Stimulated activated CD8-positive, alpha-beta memory T cell treated with anti-CD3 and anti-CD28 coated beads, Interleukin-2, amount 100 ng/mL, for 48 hours (primary cell): ENCODE measurements around the gene RNF114.
"Not testable (repeated sequence)": the region's sequence is repeated elsewhere in the genome, so short reads cannot be mapped to it uniquely, and the experiment has no call there.

Experiments used
- DNase-seq, 2 donors: peaks; one replicate each; pipeline ENCODE4 v3.0.0-alpha.2; 2020; ENCODE audit warnings: low read depth in 2 of 2

RNF114 gene

DNA sequence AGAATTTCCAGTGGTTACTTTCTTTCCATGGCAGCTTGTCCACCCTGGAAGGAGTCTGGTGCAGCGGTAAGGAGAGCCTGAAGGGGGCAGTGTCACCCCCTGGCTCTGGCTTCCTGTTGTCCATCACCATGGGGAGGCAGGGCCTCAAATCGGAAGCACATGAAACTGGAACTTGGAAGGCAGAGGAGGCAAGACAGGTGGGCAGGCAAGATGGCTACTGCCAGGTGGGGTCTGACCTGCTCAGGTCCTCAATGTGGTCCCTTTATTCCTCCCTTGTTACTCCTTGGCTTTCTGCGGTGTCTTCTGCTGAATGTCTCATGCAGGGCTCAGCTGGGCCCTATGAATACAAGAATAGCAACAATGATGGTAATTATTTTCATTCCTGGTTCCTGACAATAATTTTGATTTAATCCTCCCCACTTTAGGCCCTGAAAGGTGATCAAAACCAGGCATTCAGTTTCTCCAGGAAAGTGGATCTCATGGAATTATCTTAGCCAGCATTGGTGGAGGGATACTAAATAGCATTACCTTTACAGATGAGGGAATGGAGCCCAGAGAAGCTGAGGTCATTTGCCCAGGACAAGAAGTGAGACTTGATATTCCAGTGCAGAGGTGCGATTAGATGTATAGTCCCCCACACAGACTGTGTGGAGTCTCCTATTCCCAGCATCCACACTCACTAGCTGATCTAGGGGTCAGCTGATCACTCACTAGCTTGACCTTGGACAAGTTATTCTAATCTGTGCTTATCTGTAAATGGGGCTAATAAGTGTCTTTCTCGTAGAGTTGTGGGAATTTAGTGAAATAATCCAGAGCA is 29.0 kb downstream of the RNF114 start:
- no peak for DNase-seq

DNA sequence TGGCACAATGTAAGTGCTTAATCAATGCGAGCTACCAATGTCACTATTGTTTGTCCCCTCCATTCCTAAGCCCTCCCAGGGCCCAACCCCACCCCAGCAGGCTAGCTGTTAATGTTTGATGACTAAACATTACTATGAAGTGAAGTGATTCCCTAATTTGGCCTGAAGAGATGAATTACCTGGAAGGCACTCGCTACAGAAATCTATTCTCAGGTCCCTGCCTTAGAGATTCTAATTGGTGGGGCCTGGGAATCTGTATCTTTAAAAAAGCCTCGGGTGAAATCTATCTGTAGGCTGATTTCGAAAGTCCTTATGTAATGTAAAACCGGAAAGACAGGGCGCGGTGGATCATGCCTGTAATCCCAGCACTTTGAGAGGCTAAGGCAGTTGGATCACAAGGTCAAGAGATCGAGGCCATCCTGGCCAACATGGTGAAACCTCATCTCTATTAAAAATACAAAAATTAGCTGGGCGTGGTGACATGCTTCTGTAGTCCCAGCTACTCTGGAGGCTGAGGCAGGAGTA is 29.6 kb downstream of the RNF114 start:
- DNase-seq: no peak

- DNase-seq: no peak
These were observed 30.7 kb downstream of the RNF114 start for GRCh38 chr20:49966861-49967260.

DNA sequence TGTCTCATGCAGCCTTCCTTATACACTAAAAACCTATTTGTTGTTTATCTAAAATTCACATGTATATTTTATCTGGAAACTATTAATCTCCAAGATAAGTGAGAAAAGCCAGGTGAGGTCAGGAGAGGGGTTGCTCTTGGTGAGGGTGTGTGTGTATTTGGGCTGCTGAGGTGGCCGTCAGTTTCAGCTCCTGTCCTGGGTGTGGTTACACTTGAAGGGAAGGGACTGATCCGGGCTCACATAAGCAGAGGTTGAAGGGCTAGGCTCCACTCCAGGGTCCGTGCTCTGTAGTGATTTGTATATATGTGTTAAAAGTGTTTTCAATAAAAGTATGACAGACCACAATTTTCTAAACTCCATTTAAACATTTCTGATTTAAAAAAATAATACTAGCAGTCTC is 33.0 kb downstream of the RNF114 start:
- DNase-seq: no peak

- DNase-seq: no peak
These were observed 33.7 kb downstream of the RNF114 start for GRCh38 chr20:49969946-49970345.

GRCh38 chr20:49970498-49970897 is 34.3 kb downstream of the RNF114 start:
- DNase-seq: no peak

DNA sequence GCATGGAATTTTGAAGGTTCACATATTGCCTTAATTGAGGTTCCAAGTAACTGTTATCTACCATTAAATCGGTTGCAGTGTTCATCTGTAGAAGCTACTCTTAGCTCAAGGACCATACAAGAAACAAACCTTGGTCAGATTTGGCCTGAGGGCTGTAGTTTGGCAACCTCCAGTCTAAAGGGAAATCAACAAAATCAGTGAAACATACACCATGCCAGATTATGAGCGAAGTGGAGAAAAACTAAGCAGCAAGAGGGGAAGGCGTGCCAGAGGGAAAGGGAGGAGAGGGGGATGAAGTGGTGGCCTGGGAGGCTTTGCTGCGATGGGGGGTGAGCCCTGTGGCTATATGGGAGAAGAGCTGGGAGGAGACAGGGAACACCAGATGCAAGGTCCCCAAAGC is 37.8 kb downstream of the RNF114 start:
- DNase-seq: no peak

DNA sequence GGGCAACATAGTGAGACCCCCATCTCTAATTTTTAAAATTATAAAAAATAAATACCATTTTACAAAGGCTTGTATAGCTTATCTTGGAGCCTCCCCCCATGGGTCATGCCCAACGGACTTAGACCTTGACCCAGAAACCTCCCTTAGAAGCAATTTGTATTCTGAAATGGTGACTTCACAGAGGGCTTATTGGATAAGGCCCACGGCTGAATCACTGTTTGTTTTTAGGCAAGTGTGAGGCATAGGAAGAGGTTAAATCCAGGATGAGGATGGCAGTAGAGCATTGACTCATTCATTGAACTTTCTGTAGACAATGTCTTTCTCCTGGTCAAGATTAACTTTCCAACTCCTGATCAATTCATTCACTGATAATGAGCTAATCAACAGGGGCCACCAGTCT is 40.3 kb downstream of the RNF114 start:
- DNase-seq: no peak

GRCh38 chr20:49977740-49978139 is 41.5 kb downstream of the RNF114 start:
- not testable (repeated sequence) for DNase-seq

DNA sequence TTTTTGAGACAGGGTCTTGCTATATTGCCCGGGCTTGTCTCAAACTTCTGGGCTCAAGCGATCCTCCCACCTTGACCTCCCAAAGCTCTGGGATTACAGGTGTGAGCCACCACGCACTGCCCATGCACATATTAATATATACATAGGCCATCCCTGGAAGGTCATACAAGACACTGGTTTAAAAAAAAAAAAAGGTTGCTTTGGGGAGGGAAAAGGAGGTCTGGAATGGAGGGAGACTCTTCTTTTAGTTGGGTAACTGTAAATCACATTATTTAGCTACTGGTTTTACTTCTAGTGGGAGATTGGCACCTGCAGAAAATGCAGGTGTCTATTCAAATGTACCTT is 42.5 kb downstream of the RNF114 start:
- DNase-seq: no peak

GRCh38 chr20:49979030-49979832 is 43.0 kb downstream of the RNF114 start:
- peak; percentile 44 to 53 for DNase-seq

GRCh38 chr20:49980140-49981008 is 44.2 kb downstream of the RNF114 start:
- no peak for DNase-seq

GRCh38 chr20:49981218-49982071 is 45.2 kb downstream of the RNF114 start:
- no peak for DNase-seq

DNA sequence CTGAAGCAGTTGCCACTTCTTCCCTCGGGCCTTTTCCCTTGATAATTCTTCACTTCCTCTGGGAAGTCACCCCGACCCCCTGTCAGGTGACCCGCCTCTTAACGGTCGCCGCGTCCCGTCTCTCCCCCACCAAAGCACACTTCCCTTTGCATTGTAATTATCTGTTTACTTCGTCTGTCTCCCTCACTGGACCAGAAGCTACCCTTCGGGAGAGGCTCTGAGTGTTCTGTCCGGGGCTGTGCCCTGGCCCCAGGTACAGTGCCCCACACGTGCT is 45.8 kb downstream of the RNF114 start:
- DNase-seq: no peak

DNA sequence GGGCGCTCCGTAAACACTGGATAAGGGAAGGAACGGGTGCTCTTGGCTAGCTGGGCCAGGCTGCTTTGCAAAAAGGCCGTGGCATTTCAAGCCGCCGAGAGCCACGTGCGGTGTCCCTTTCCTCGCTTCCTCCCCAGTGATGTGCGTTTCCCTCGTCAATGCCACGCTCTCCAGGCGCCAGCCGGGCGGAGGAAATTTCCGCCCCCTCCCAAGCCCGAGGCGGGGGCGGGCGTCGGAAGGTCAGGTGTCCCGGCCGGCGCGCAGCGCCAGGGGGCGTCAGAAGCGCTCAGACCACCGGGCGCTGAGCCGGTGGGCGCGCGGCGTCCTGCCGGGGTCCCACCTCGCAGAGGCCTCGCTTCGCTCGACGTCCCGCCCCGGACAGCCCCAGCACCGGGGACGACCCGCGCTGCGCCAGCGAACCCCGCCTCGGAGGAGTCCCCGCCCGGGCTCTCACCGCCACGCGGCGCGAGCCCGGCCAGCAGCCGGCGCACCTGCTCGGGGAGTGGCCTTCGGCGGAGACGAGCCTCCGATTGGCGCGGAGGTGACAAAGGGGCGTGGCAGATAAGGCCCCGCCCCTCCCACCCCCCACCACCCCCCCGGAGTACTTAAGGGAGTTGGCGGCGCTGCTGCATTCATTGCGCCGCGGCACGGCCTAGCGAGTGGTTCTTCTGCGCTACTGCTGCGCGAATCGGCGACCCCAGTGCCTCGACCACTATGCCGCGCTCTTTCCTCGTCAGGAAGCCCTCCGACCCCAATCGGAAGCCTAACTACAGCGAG is 46.3 kb downstream of the RNF114 start, which contains the start of gene SNAI1:
SNAI1 (plus strand) TSS at position 635 of the 777 bp plus-strand sequence; CDS start at position 715, 80 bp downstream.
- DNase-seq: peak; percentile 58 to 64

- DNase-seq: no peak
These were observed 47.1 kb downstream of the RNF114 start for GRCh38 chr20:49983123-49983847.

DNA sequence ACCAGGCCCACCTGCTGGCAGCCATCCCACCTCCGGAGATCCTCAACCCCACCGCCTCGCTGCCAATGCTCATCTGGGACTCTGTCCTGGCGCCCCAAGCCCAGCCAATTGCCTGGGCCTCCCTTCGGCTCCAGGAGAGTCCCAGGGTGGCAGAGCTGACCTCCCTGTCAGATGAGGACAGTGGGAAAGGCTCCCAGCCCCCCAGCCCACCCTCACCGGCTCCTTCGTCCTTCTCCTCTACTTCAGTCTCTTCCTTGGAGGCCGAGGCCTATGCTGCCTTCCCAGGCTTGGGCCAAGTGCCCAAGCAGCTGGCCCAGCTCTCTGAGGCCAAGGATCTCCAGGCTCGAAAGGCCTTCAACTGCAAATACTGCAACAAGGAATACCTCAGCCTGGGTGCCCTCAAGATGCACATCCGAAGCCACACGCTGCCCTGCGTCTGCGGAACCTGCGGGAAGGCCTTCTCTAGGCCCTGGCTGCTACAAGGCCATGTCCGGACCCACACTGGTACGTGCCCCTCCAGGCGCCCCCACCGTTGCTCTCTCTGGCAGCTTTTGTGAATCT is 47.7 kb downstream of the RNF114 start:
- DNase-seq: no peak

GRCh38 chr20:49984426-49985153 is 48.4 kb downstream of the RNF114 start:
- DNase-seq: no peak

- no peak for DNase-seq
These were observed 49.0 kb downstream of the RNF114 start for GRCh38 chr20:49985157-49985556.
